ENCODE measurements around the gene TDRD15. TPM values are rescaled to one million over a fixed set of nuclear protein-coding genes. Genes with fewer than 3 reads are reported as not detected.
"Not testable (repeated sequence)": the region's sequence is repeated elsewhere in the genome, so short reads cannot be mapped to it uniquely, and the experiment has no call there.

Gene TDRD15
- total and polyA plus RNA-seq, 4 donors, result not detected

GRCh38 chr2:21142149-21142548 lies 18.4 kb downstream of the TDRD15 start:
- H3K36me3 ChIP-seq (ENCODE audit: control insufficient read depth in 4 of 4, insufficient read depth in 4 of 4, low read length in 4 of 4), result no peaks in the 10 kb centered on the region
- DNase-seq (no peak), ATAC-seq (ENCODE audit: insufficient read depth, low FRiP score) (no peak)
- WGBS, 2 donors, result 81 to 88% methylated on average over 2 of the region's 2 CpGs
- H3K27ac ChIP-seq (ENCODE audit: low read depth in 1 of 2, low read length in 1 of 2), result no peak overlapping the region
- H3K9me3 ChIP-seq (ENCODE audit: control insufficient read depth in 4 of 4, insufficient read depth in 3 of 4, low read length in 3 of 4), result no peaks in the 10 kb centered on the region
- H3K4me1 ChIP-seq (ENCODE audit: control insufficient read depth in 5 of 5, insufficient read depth in 5 of 5, low read length in 5 of 5), result no peaks in the 10 kb centered on the region
- H3K4me3 ChIP-seq, result no peak overlapping the region
- no peak overlapping the region for H3K9ac ChIP-seq (ENCODE audit: insufficient read depth in 1 of 2, low read length in 2 of 2)
- no peak for TF ChIP-seq CTCF (IDR thresholded peaks at IDR 0.05; ENCODE audit: control extremely low read depth, extremely low read depth)
- peaks cover 0 to 21% (median 7%) of the 10 kb centered on the region in 3 donors for H3K27me3 ChIP-seq (ENCODE audit: control insufficient read depth in 3 of 3, insufficient read depth in 3 of 3, low read length in 2 of 3)

GRCh38 chr2:21146638-21147037 lies 22.9 kb downstream of the TDRD15 start:
- no peak for TF ChIP-seq CTCF (IDR thresholded peaks at IDR 0.05; ENCODE audit: control extremely low read depth, extremely low read depth)
- DNase-seq, result no peak
- 93 to 95% methylated on average over 2 of the region's 2 CpGs for WGBS, 2 donors
- ATAC-seq (ENCODE audit: insufficient read depth, low FRiP score), result no peak
- Histone ChIP-seq H3K9ac (ENCODE audit: insufficient read depth in 1 of 2, low read length in 2 of 2) (no peak overlapping the region), H3K27me3 (ENCODE audit: control insufficient read depth in 3 of 3, insufficient read depth in 3 of 3, low read length in 2 of 3) (peaks cover 0 to 24% (median 7%) of the 10 kb centered on the region in 3 donors), H3K4me1 (ENCODE audit: control insufficient read depth in 5 of 5, insufficient read depth in 5 of 5, low read length in 5 of 5) (no peaks in the 10 kb centered on the region), H3K36me3 (ENCODE audit: control insufficient read depth in 4 of 4, insufficient read depth in 4 of 4, low read length in 4 of 4) (no peaks in the 10 kb centered on the region), H3K27ac (ENCODE audit: low read depth in 1 of 2, low read length in 1 of 2) (no peak overlapping the region), H3K4me3 (no peak overlapping the region), H3K9me3 (ENCODE audit: control insufficient read depth in 4 of 4, insufficient read depth in 3 of 4, low read length in 3 of 4) (no peaks in the 10 kb centered on the region)

- Histone ChIP-seq H3K27me3 (ENCODE audit: control insufficient read depth in 3 of 3, insufficient read depth in 3 of 3, low read length in 2 of 3) (peaks cover 0 to 10% (median 0%) of the 10 kb centered on the region in 3 donors), H3K4me1 (ENCODE audit: control insufficient read depth in 5 of 5, insufficient read depth in 5 of 5, low read length in 5 of 5) (no peaks in the 10 kb centered on the region), H3K4me3 (no peak overlapping the region), H3K9ac (ENCODE audit: insufficient read depth in 1 of 2, low read length in 2 of 2) (no peak overlapping the region), H3K27ac (ENCODE audit: low read depth in 1 of 2, low read length in 1 of 2) (no peak overlapping the region), H3K9me3 (ENCODE audit: control insufficient read depth in 4 of 4, insufficient read depth in 3 of 4, low read length in 3 of 4) (no peaks in the 10 kb centered on the region), H3K36me3 (ENCODE audit: control insufficient read depth in 4 of 4, insufficient read depth in 4 of 4, low read length in 4 of 4) (no peaks in the 10 kb centered on the region)
- no peak for TF ChIP-seq CTCF (IDR thresholded peaks at IDR 0.05; ENCODE audit: control extremely low read depth, extremely low read depth)
- no peak for ATAC-seq (ENCODE audit: insufficient read depth, low FRiP score)
- no peak for DNase-seq
These were observed 24.9 kb downstream of the TDRD15 start for GRCh38 chr2:21148718-21149117.

- H3K9me3 ChIP-seq (ENCODE audit: control insufficient read depth in 4 of 4, insufficient read depth in 3 of 4, low read length in 3 of 4); H3K4me3 ChIP-seq; H3K27me3 ChIP-seq (ENCODE audit: control insufficient read depth in 3 of 3, insufficient read depth in 3 of 3, low read length in 2 of 3); H3K4me1 ChIP-seq (ENCODE audit: control insufficient read depth in 5 of 5, insufficient read depth in 5 of 5, low read length in 5 of 5); ATAC-seq (ENCODE audit: insufficient read depth, low FRiP score); H3K27ac ChIP-seq (ENCODE audit: low read depth in 1 of 2, low read length in 1 of 2); DNase-seq; H3K36me3 ChIP-seq (ENCODE audit: control insufficient read depth in 4 of 4, insufficient read depth in 4 of 4, low read length in 4 of 4); H3K9ac ChIP-seq (ENCODE audit: insufficient read depth in 1 of 2, low read length in 2 of 2): not testable (repeated sequence)
- WGBS, 2 donors, result 46 to 66% methylated on average over 2 of the region's 2 CpGs
These were observed 27.5 kb downstream of the TDRD15 start for GRCh38 chr2:21151234-21151633.
